HG03064 (cell line): ENCODE data around the gene CCDC70.
A peak's percentile ranks its signal among the peaks of the same experiment; 100 is the strongest.
"Not testable (repeated sequence)": the region's sequence is repeated elsewhere in the genome, so short reads cannot be mapped to it uniquely, and the experiment has no call there.

Experiments used
- ATAC-seq: cut with Tn5 transposase; IDR thresholded peaks from one replicate; pipeline ENCODE4 v1.9.1; 2021; ENCODE audit warnings: low read depth; ENCODE audit not compliant: unreplicated experiment

Gene CCDC70

GRCh38 chr13:51861723-51862300 lies at the start of gene CCDC70:
Gene CCDC70 (plus strand): TSS chr13:51861969. CDS start chr13:51865412, 3,443 bp downstream.
- no peak for ATAC-seq

GRCh38 chr13:51814071-51814470 lies 47.7 kb upstream of the CCDC70 start:
- ATAC-seq = no peak

DNA sequence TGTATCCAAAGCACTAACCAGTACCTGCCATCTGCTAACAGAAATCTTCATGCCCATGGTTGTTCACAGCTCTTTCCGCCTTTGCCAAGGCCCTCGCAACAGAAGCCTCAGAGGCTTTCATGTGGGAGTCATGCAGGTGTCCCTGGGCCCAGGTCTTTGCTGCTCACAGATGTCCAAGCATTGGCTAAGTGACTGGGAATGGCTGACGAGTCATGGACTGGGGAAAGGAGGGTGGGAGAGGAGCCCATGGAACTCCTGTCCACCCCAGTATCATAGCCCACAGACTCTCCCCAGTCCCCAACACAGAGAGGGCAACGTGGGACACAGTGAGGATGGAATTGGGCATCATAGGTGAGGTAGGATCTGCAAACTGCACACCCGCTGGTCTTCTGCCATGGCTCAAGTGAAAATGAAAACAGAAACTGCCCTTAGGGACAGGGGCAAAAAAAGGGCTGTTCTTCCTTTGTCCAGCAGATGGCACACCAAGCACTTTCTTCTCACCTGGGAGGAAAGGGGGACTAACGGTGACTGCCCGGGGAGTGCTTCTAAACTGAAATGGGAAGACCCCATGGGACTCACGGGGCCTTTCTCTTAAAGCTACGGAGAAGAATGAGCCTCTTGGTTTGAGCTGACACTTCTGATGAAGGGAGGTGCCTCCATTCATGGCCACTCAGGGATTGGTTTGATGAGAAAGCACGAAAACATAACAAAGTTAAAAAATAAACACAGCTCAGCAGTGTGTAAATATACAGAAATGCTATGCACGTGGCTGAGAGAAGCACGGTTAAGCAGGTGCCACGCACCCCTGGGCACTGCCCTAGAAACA lies 46.7 kb upstream of the CCDC70 start:
- peak; percentile 50 for ATAC-seq

GRCh38 chr13:51815848-51816247 lies 45.9 kb upstream of the CCDC70 start:
- no peak for ATAC-seq

DNA sequence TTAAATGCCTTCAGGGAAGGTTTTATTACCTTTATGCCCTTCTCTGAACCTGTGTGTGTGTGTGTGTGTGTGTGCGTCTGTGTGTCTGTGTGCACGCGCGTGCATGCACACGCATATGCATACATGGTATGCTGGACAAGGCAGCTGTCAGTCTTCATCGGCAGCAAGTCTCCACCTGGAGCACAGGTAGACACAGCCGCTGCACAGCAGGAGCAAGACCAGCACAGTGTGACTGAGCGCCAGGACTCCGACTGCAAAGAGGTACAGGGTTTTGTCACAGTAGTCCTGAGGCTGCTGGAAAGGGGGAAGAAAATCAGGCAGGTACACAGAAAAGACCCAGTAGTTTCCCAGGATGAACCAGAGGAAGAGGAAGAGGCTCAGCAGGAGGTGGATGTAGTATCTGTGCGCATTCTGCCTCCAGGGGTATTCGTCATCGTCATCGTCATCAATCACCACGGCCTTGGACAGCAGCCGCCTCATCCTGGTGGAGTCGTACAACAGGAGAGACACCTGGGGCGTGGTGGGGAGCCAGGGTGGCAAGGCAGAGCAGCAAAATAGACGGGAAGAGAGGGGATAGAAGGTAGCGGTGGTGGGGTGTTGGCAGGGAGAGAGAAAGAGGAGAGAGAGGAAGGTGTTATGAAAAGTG lies 45.0 kb upstream of the CCDC70 start:
- ATAC-seq = no peak

DNA sequence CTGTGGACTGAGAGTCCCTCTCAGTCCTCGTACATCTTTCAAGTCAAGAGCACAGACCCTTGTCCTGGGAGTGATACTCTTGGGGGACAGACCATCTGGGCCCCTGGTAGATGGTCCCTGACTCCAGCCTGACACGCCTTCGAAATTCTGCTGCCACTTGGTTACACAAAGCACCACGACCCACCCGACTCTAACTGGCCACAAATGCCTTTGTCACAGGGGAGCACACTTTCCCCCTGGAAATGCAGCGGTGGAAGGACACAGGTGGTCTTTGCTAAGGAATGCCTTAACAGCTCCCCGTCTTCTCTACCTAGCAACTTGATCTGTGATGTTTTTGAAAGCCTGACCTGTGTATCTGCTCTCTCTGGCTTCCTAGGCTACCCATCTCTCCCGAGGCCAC lies 44.1 kb upstream of the CCDC70 start:
- ATAC-seq = no peak

DNA sequence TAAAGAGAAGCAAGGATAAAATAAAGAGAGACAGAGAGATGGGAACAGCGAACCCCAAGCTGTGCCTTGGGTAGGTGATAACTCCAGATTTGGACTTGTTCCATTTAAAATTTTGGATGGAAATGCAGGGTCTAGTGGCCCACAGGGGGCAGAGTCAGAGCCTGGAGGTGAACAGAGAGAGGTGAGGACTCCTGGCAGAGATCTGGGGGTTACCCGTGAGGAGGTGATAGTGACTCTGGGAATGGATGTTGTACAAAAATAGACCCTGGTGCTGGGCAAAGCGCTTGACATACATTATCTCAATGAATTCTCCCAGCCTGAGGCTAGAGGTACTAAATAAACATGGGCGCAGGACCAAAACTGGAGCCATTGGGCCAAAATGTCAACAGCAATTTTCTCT lies 43.5 kb upstream of the CCDC70 start:
- ATAC-seq = no peak

DNA sequence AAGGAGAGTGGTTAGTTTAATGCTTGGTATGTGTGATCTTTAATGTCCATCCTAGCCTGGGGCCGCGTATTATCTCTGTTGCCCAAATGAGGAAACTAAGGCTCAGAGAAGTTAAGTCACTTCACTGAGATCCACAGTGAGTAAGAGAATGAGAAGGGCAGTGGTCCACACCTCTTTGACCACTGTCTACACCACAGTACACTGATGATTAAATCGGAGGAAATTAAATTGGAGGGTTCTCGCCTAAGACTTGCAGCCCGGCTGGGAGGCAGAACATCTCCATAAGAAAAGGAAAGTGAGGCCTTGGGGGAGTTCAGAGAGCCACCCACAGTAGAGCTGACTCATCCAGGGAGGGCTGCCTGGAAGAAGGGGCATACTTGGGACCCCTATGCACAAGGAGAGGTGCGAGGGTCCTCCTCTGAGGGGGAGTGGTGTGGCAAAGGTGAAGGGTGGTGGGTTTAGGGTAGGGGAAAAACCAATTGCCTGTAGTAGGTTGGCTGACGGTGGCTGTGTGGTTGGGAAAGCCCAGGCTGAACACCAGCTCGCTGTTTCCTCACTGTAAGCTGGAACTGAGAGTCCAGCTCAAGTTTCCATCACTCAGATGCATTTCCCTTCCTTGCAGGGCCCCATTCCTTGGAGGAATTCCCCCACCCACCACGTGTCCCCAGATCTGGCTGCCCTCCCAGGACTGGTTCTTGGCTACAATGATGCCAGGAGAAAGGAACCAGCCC lies 42.8 kb upstream of the CCDC70 start:
- ATAC-seq = no peak

DNA sequence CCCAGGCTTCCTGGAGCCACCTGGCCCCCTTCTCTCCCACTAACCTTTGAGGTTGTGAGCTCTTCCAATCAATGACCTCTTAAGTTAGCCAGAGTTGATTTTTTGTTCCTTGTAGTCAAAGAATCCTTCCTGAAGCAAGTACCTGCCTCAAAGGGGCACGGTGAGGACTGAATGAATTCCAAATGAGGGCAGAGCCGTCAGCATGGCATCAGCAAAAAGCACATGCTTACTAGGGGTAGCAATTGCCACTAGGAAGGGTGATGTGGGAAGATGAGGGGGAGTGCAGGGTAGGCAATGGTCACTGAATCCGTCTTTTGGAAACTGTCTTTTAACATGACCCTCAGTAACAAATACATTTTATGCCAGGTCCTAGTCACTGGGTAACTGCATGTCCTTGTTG lies 42.2 kb upstream of the CCDC70 start:
- ATAC-seq = no peak

GRCh38 chr13:51820016-51820597 lies 41.7 kb upstream of the CCDC70 start:
- ATAC-seq = no peak

GRCh38 chr13:51821606-51822005 lies 40.2 kb upstream of the CCDC70 start:
- ATAC-seq = no peak

DNA sequence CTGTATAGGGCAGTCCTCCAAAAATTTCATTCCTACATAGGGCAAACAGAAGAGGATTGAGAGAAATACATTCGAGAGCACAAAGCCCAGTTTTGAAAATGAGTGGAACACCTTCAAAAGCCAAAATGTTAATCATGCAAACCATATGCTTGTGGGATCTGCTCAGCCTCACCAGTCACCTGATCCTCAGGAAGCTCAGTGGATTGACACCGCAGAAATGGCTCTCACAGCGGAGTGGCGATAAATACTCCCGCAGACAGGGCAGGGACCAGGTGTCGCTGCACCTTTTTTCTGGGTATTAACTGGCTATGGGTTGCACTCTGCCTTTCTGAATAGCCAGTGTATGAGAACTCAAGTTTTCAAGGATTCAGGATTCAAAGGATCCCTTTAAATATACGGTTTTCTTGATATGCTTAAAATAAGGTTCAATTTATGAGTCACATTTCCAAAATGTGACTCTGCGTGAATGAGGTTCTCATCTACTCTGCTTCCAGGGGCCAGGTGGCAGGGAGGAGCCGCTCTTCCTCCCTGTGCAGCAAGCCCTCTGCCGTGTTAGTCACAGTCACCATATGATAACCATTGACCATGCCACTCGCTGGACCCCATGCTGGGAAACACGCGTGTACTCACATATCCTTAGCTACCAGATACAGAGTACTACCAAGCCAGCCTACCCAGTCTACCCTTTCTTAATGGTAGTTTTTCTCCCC lies 39.5 kb upstream of the CCDC70 start:
- ATAC-seq = no peak

DNA sequence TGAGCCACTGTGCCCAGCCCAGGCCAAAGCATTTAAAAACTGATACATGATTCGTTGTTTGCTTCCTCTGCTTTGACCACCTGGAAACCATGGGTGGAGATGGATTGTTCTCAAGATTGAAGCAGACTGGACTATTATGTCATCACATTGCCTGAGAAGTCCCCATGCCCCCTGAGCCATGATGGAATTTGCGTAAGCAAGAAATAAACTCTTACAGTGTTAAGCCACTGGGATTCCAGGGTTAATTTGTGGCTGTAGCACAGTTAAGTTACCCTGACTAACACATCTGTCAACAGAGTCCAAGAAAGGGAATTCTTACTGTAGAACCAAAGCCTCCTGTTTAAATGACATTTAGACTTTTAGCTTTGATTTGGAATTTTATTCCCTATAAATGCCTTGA lies 38.4 kb upstream of the CCDC70 start:
- no peak for ATAC-seq

DNA sequence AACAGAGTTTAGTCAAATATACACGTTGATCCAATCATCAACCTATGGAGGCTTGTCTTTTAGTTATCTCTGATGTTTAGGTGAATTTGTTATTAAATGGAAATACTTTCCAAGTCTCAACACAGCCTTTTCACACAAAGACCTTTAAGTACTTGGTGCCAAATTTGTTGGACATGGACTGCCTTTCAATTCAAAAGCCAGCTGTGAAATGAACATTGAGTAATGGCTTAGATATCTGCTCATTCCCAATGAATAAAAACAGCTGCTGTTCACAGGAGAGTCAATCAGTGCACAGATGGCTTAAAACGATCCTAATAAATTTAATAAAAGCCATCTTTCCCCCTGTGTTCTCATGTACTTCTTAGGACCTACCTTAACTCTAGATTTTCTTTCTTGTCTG lies 37.9 kb upstream of the CCDC70 start:
- ATAC-seq = no peak

DNA sequence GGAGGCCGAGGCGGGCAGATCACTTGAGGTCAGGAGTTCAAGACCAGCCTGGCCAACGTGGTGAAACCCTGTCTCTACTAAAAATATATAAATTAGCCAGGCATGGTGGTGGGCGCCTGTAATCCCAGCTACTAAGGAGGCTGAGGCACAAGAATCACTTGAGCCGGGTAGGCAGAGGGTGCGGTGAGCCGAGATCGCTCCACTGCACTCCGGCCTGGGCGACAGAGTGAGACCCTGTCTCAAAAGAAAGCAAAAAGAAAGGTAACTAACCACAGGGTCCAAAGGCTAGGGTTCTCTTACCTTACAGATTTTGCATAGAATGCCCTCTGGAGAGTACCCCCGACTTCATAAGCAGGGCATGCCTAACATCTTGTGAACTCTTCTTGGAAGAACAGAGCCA lies 37.1 kb upstream of the CCDC70 start:
- not testable (repeated sequence) for ATAC-seq

GRCh38 chr13:51825165-51825592 lies 36.6 kb upstream of the CCDC70 start:
- no peak for ATAC-seq

GRCh38 chr13:51825681-51826254 lies 36.0 kb upstream of the CCDC70 start:
- ATAC-seq = no peak

DNA sequence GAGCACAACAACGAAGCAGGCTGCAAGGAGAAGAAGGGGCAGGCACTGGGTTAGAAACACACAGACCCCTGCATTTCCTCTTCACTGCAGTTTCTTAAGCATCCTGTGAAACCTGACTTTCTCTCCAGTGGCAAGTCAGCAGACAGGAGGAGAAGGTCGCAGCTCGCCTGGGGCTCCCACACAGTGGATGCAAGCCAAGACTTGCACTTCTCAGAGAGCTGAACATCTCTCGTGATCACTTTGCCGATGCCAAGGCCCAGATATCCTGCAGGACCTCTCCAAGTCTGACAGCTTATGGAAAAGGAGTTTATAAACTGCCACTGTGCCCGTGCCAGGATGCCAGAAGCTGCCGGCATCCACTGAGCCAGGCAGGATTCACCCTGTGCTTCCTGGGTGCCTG lies 35.2 kb upstream of the CCDC70 start:
- ATAC-seq = no peak

GRCh38 chr13:51827254-51827653 lies 34.5 kb upstream of the CCDC70 start:
- no peak for ATAC-seq
